H1 (cell line): ENCODE measurements around the gene MEGF11. TPM values are rescaled to one million over a fixed set of nuclear protein-coding genes. Genes with fewer than 3 reads are reported as not detected.

Experiments
- CTCF ChIP-seq, 3 experiments: IDR thresholded peaks; 1 replicate in 2 of 3; 2 replicates in 1 of 3; pipeline versions ENCODE4 v1.5.1 to v1.6.1; 2011; ENCODE audit warnings: low read length in 3 of 3, mild to moderate bottlenecking in 3 of 3, inconsistent platforms in 2 of 3, low read depth in 1 of 3, moderate library complexity in 1 of 3; ENCODE audit not compliant: insufficient read depth in 1 of 3; ENCODE audit errors: control extremely low read depth in 1 of 3
- polyA plus RNA-seq, 7 experiments: library from polyadenylated mRNA; depleted of rRNA in 3 of 7; stranded (reverse) in 5 of 7; unstranded in 2 of 7; fragments of >200 nt in 5 of 7; fragments of 200-250 nt in 2 of 7; gene quantifications; 1 replicate in 5 of 7; 2 replicates in 1 of 7; 4 replicates in 1 of 7; pipeline versions ENCODE4 v1.2.1 to v1.2.3, GENCODE V29; 2011 to 2013; ENCODE audit warnings: missing spikeins in 2 of 7, mixed read lengths in 2 of 7
- total RNA-seq: library from RNA; stranded (reverse); fragmentation: NEBNext Ultra II Directional; extraction: Animal tissue kit (Norgen Biotek cat#: 25700); gene quantifications from 2 replicates; pipeline ENCODE4 v1.2.1, GENCODE V29; 2021

Gene MEGF11
- total and polyA plus RNA-seq, 2 of the 8 experiments (the other 6 are each of a cell fraction or from before 2014, with no cell fraction given) = 4.4 to 4.8 TPM

- no peak for TF ChIP-seq CTCF (IDR thresholded peaks at IDR 0.05; ENCODE audit: control extremely low read depth in 1 of 3, insufficient read depth in 1 of 3, low read depth in 1 of 3, low read length in 3 of 3)
These were observed 3.1 kb upstream of the MEGF11 start (continued) for GRCh38 chr15:66256692-66257091.
